B cell (primary cell): ENCODE data around the gene SEC63. TPM values are rescaled to one million over a fixed set of nuclear protein-coding genes. Genes with fewer than 3 reads are reported as not detected.

Experiments
- ATAC-seq: fragments of 200-7000 bp; cut with Tn5 transposase; one replicate; pipeline ENCODE4 v1.10.0; 2021; ENCODE audit warnings: low read depth, mild to moderate bottlenecking, moderate number of reproducible peaks, moderate library complexity
- CTCF ChIA-PET: fragments of 350-600 bp; sonication (Branson Sonifier 250); formaldehyde crosslinking; loops from one replicate; lab custom pipeline; 2021; ENCODE audit warnings: antibody characterized with exemption, inconsistent platforms; lab: Charles Lee
- POLR2A ChIA-PET: fragments of 350-600 bp; sonication (Branson Sonifier 250); formaldehyde crosslinking; loops from one replicate; lab custom pipeline; 2021; ENCODE audit warnings: antibody characterized with exemption; lab: Charles Lee
- DNase-seq: peaks from one replicate; pipeline ENCODE4 v3.0.0; 2013
- H2AFZ ChIP-seq: 2 replicates; pipeline ENCODE4 v1.6.1; 2012; ENCODE audit warnings: mild to moderate bottlenecking, low read depth, low read length; ENCODE audit not compliant: insufficient read depth, poor library complexity, severe bottlenecking
- H3K27ac ChIP-seq, 2 donors: 1 replicate in 1 of 2; 2 replicates in 1 of 2; pipeline ENCODE4 v1.5.1; 2012 to 2013; ENCODE audit warnings: low read length in 2 of 2, mild to moderate bottlenecking in 2 of 2, moderate library complexity in 1 of 2
- H3K27me3 ChIP-seq, 4 experiments: fragments of 200-600 bp in 1 of 4; sonication (generic) in 1 of 4; replicated peaks in 1 of 4; 1 replicate in 2 of 4; 2 replicates in 2 of 4; pipeline versions ENCODE4 v1.6.1 to v1.7.0; 2013 to 2016; ENCODE audit warnings: low read length in 3 of 4, mild to moderate bottlenecking in 2 of 4, mixed read lengths in 1 of 4, moderate library complexity in 1 of 4; ENCODE audit not compliant: insufficient read depth in 4 of 4, control insufficient read depth in 3 of 4; ENCODE audit errors: control extremely low read depth in 1 of 4
- H3K36me3 ChIP-seq, 2 experiments: replicated peaks in 1 of 2; 1 replicate in 1 of 2; 2 replicates in 1 of 2; pipeline versions ENCODE4 v1.6.1 to v1.7.1; 2013; ENCODE audit warnings: low read length in 1 of 2; ENCODE audit not compliant: insufficient read depth in 2 of 2, control insufficient read depth in 1 of 2; ENCODE audit errors: control extremely low read depth in 1 of 2, extremely low read depth in 1 of 2
- H3K4me1 ChIP-seq, 2 donors: fragments of 200-600 bp in 1 of 2; sonication (generic) in 1 of 2; 1 replicate in 1 of 2; 2 replicates in 1 of 2; pipeline versions ENCODE4 v1.5.1 to v1.6.1; 2013 to 2017; ENCODE audit warnings: low read length in 2 of 2; ENCODE audit not compliant: control insufficient read depth in 2 of 2, insufficient read depth in 2 of 2
- H3K4me2 ChIP-seq: replicated peaks from 2 replicates; pipeline ENCODE3; 2012; ENCODE audit warnings: mild to moderate bottlenecking, low read depth, low read length; ENCODE audit not compliant: poor library complexity, severe bottlenecking
- H3K4me3 ChIP-seq, 5 experiments: fragments of 200-600 bp in 1 of 5; sonication (generic) in 1 of 5; 1 replicate in 3 of 5; 2 replicates in 2 of 5; pipeline versions ENCODE4 v1.5.1 to v1.7.0; 2011 to 2016; ENCODE audit warnings: low read length in 4 of 5, mild to moderate bottlenecking in 4 of 5, low read depth in 2 of 5, control low read depth in 1 of 5, moderate library complexity in 1 of 5; ENCODE audit not compliant: insufficient read depth in 1 of 5; ENCODE audit errors: control extremely low read depth in 1 of 5, extremely low read depth in 1 of 5
- H3K79me2 ChIP-seq: fragments of 200-600 bp; sonication (generic); one replicate; pipeline ENCODE4 v1.6.0; 2016; ENCODE audit warnings: low read length; ENCODE audit not compliant: control insufficient read depth, insufficient read depth
- H3K9ac ChIP-seq: fragments of 200-600 bp; sonication (generic); 2 replicates; pipeline ENCODE4 v1.6.1; 2017; ENCODE audit warnings: mild to moderate bottlenecking, low read length, moderate library complexity
- H3K9me3 ChIP-seq, 3 donors: one replicate each; pipeline versions ENCODE4 v1.6.1 to v1.7.1; 2013; ENCODE audit warnings: low read length in 2 of 3; ENCODE audit not compliant: control insufficient read depth in 2 of 3, insufficient read depth in 1 of 3; ENCODE audit errors: control extremely low read depth in 1 of 3
- H4K20me1 ChIP-seq: 2 replicates; pipeline ENCODE4 v1.6.0; 2012; ENCODE audit warnings: mild to moderate bottlenecking, low read length; ENCODE audit not compliant: insufficient read depth, control insufficient read depth, poor library complexity, severe bottlenecking
- H3K27ac Mint-ChIP-seq: one replicate; pipeline ENCODE4 v1.8.0; 2021; ENCODE audit warnings: mixed read lengths
- H3K27me3 Mint-ChIP-seq: one replicate; pipeline ENCODE4 v1.8.0; 2021; ENCODE audit warnings: mixed read lengths
- H3K4me1 Mint-ChIP-seq: one replicate; pipeline ENCODE4 v1.8.0; 2021; ENCODE audit warnings: mixed read lengths
- H3K4me3 Mint-ChIP-seq: one replicate; pipeline ENCODE4 v1.8.0; 2021; ENCODE audit warnings: mixed read lengths
- H3K9me3 Mint-ChIP-seq: one replicate; pipeline ENCODE4 v1.8.0; 2022; ENCODE audit warnings: mixed read lengths; ENCODE audit not compliant: insufficient read depth
- CTCF ChIP-seq: fragments of 200-600 bp; IDR thresholded peaks from one replicate; pipeline ENCODE4 v1.8.0; 2022; ENCODE audit warnings: antibody characterized with exemption, mild to moderate bottlenecking
- EZH2 ChIP-seq: IDR thresholded peaks from 2 replicates; pipeline ENCODE4 v1.6.1; 2012; ENCODE audit warnings: borderline replicate concordance, low read depth, mild to moderate bottlenecking, moderate library complexity, low read length; ENCODE audit not compliant: insufficient read depth, poor library complexity, severe bottlenecking
- WGBS: methylation state at CpG from one replicate; pipeline ENCODE4 v1.1.5; 2013; ENCODE audit warnings: missing lambda C conversion rate; ENCODE audit not compliant: insufficient coverage; 5-methylcytosine and 5-hydroxymethylcytosine counted together
- intact Hi-C: fragments of 100-400 bp; cut with micrococcal nuclease; formaldehyde crosslinking; loops from one replicate; pipeline ENCODE4 v1.10.0; 2022
- polyA plus RNA-seq: library from polyadenylated mRNA; depleted of rRNA; stranded (reverse); fragments of >200 nt; gene quantifications from 2 replicates; pipeline ENCODE4 v1.2.3, GENCODE V29; 2012
- total RNA-seq, 2 donors: library from RNA; stranded (reverse); fragments of 120-200 nt in 1 of 2; gene quantifications; 1 replicate in 1 of 2; 2 replicates in 1 of 2; pipeline versions ENCODE4 v1.2.3 to v1.2.4, GENCODE V29; 2013 to 2022

Gene SEC63
- total and polyA plus RNA-seq, 2 donors (not counting 1 experiment from before 2014, with no cell fraction given), result 12.5 to 79.5 TPM

GRCh38 chr6:107987805-107988204 is 29.8 kb upstream of the SEC63 start:
- Histone ChIP-seq H3K9ac (no peak overlapping the region), H3K4me2 (no peak overlapping the region), H3K4me1 (peaks cover 0 to 6% of the 10 kb centered on the region in 2 donors), H4K20me1 (no peaks in the 10 kb centered on the region), H2AFZ (no peak overlapping the region), H3K4me3 (no peak overlapping the region), H3K36me3 (no peaks in the 10 kb centered on the region), H3K27ac (no peak overlapping the region), H3K9me3 (no peaks in the 10 kb centered on the region), H3K27me3 (no peaks in the 10 kb centered on the region), H3K79me2 (no peaks in the 10 kb centered on the region)
- no peak overlapping the region for H3K27ac Mint-ChIP-seq
- ChIA-PET CTCF (no interaction called here), POLR2A (no interaction called here)
- H3K27me3 Mint-ChIP-seq, result peaks cover 6% of the 10 kb centered on the region
- peaks cover 7% of the 10 kb centered on the region for H3K4me1 Mint-ChIP-seq
- no peak overlapping the region for H3K4me3 Mint-ChIP-seq
- intact Hi-C loops, result no loop called here
- no peak for ATAC-seq
- no peaks in the 10 kb centered on the region for H3K9me3 Mint-ChIP-seq
- WGBS, result no CpG with 5 or more reads among the region's 3 CpGs
- no peak for TF ChIP-seq CTCF
- TF ChIP-seq EZH2, result no peak
- DNase-seq, result no peak

DNA sequence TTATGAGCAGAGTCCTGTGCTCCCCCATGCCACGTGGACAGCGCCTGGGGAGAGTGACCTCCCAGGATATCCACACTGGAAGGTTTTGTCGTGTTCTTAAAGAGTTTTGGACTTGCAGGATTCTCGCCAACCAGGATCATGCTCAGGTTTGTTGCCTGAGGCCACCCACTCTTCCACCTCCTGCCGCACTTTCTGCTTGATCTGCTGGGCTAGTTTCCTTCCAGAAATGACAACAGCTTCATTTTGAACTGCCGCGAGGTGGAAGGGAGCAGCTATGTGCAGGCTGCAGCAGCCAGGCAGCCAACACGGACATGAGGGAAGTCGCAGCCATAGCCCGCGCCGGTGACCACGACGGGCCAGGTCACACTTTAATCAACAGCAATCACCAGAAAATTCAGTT is 27.7 kb upstream of the SEC63 start:
- ATAC-seq, result no peak
- peaks cover under 1% of the 10 kb centered on the region for H3K4me1 Mint-ChIP-seq
- intact Hi-C loops, result no loop called here

More for the DNA sequence above, 27.7 kb upstream of the SEC63 start:
- DNase-seq, result no peak
- Mint-ChIP-seq H3K4me3 (no peak overlapping the region), H3K27me3 (peaks cover 14% of the 10 kb centered on the region), H3K9me3 (no peaks in the 10 kb centered on the region), H3K27ac (no peak overlapping the region)
- H3K27ac ChIP-seq, result no peak overlapping the region
- H3K4me1 ChIP-seq, result peaks cover 0 to under 1% of the 10 kb centered on the region in 2 donors
- peaks cover 0 to 3% (median 0%) of the 10 kb centered on the region in 4 experiments for H3K27me3 ChIP-seq
- no peaks in the 10 kb centered on the region for H3K79me2 ChIP-seq
- no peaks in the 10 kb centered on the region for H3K9me3 ChIP-seq
- H3K4me2 ChIP-seq, result no peak overlapping the region
- no peak overlapping the region for H3K4me3 ChIP-seq
- H3K9ac ChIP-seq, result no peak overlapping the region
- WGBS, result 89% methylated on average over 8 of the region's 14 CpGs
- H4K20me1 ChIP-seq, result no peaks in the 10 kb centered on the region
- TF ChIP-seq CTCF (no peak), EZH2 (no peak)
- POLR2A ChIA-PET, result no interaction called here
- CTCF ChIA-PET, result no interaction called here
- H2AFZ ChIP-seq, result no peak overlapping the region
- H3K36me3 ChIP-seq, result no peaks in the 10 kb centered on the region
